ENCODE data around the gene SUPT4H1.

SUPT4H1 gene

DNA sequence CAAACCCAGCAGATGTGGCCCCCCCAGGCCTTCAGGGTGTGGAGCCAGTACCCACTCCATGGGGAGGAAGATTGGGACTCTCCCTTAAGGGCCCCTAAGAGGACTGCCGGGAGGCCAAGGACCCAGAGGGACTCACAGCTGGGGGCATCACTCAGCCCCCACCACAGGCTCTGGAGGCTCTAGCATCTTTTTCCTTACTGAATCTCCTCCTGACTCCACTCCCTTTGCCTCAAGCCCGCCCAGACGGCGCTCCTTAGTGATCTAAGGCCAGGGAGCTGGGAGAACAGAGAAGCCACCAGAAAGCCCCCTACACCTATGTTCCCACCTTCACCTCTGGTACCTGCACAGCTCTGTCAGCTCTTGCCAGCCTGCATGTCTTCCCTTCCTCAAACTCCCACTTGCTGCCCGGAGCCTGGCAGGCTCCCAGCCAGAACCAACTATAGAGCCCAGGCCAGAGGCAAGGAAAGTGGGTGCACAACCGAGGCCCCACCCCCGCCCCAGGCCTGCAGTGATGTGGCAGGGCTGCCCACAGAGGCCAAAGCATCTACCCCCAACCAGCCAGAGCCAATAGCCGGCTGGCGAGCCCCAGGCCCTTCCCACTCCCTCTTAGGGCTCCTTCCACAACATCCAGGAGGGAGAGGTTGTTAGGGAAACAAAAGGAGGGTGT lies 48.9 kb downstream of the SUPT4H1 start:
- DNase-seq: no peak

DNA sequence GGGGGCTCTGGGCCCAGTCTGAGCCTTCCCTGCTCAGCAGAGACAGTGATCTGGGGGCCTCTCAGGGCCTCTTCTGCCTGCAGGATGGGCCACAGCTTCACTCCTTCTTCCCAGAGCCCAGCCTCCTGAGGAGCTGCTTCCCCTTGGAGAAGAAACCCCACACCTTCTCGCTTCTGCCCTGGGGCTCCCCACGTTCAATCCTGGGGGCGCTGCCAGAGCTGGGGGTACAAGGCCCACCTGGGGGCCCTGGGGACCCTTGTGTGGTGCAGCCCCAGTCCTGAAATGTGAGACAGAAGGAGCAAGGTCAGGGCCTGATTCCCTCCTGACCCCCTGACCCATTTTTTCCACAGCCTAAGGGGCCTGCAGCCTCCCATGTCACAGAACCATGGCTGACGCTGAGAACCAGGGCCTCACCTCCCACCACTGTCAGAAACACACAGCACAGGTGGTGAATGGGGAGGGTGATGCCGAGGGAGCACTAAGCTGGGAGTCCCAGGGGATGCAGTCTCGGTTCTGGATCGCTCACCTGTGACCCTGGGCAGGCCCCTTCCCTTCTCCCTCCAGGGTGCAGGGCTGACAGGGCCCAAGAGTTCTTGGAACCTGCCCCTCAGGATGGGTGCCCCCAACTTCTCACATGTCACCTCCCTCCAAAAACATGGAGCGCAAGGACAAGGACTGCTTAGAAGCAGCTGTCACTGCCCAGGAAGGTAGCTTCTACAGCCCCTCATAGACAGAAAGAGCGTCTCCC lies 49.7 kb downstream of the SUPT4H1 start:
- DNase-seq: no peak

DNA sequence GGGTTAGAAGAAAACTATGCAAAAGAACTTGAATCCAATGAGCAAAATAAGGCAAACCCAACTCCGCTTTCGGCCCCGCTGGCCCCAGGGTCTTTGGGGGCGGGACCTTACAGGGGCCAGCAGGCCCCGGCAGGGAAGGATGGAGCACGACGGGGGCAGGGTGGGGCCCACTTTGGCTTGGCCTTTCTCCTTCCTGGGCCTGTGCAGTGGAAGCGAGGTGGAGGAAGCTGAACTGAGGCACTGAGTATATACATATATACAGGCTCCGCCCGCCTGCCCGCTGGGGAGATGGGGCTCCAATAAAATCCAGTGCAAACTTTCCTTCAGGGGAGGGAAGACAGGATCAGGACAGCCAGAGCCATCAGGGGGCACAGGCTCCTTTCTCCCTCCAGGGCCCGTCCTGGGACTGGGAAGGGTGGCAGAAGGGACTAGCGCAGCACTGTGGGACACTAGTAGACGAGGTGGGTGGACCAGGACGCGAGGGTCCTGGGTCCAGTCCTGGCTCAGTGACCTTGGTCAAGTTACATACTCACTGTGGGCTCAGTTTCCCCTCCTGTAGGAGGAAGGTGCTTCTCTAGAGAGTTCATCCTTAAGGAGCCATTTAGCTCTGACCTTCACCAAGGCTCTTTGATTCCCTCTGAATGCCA lies 50.4 kb downstream of the SUPT4H1 start:
- no peak for DNase-seq

DNA sequence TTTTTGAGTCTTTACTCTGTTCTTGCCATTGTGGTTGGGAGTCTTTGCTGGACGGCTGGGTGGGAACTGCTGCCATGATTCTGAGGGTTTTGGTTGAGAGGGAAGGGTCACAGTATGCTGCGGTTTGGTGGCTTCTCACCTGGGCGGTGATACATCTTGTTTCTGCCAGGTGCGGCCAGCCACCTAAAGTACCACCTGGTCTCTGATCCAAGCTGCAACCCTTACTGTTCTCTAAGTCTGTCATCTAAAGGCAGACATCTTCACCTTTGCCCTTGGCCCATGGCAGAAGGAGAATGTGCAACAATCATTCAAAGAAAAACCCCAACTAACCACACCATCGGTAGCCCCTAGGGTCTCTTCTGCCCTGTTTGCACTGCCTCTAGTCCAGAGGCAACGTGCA lies 51.7 kb downstream of the SUPT4H1 start:
- no peak for DNase-seq
